Measurements from ENCODE around the gene NUBPL. TPM values are rescaled to one million over a fixed set of nuclear protein-coding genes. Genes with fewer than 3 reads are reported as not detected.
"Not testable (repeated sequence)": the region's sequence is repeated elsewhere in the genome, so short reads cannot be mapped to it uniquely, and the experiment has no call there.

Gene NUBPL
- total RNA-seq, 4 donors from 2014 or later, result 10.3 to 38.2 (median 13.4) TPM

GRCh38 chr14:31785574-31785973, 224.4 kb downstream of the NUBPL start:
- no peak for DNase-seq (ENCODE audit: low spot score in 2 of 2)
- Histone ChIP-seq H3K4me3 (no peak overlapping the region), H3K27ac (no peak overlapping the region), H3K36me3 (peaks cover 0 to 5% (median 0%) of the 10 kb centered on the region in 3 donors), H3K27me3 (no peaks in the 10 kb centered on the region), H3K9me3 (peaks cover 0 to 11% (median 0%) of the 10 kb centered on the region in 4 donors), H3K4me1 (no peaks in the 10 kb centered on the region)
- TF ChIP-seq POLR2A (IDR thresholded peaks at IDR 0.05) (no peak), CTCF (IDR thresholded peaks at IDR 0.05) (no peak), EP300 (IDR thresholded peaks at IDR 0.05) (no peak)
- WGBS, 2 donors, result 88 to 91% methylated on average over 1 of the region's 1 CpG

- DNase-seq (ENCODE audit: low spot score in 2 of 2), result no peak
- Histone ChIP-seq H3K4me1 (no peaks in the 10 kb centered on the region), H3K4me3 (no peak overlapping the region), H3K36me3 (peaks cover 0 to 11% (median 0%) of the 10 kb centered on the region in 3 donors), H3K27me3 (no peaks in the 10 kb centered on the region), H3K9me3 (no peaks in the 10 kb centered on the region), H3K27ac (no peak overlapping the region)
- TF ChIP-seq CTCF (IDR thresholded peaks at IDR 0.05) (no peak), EP300 (IDR thresholded peaks at IDR 0.05) (no peak), POLR2A (IDR thresholded peaks at IDR 0.05) (no peak)
- WGBS, 2 donors, result 82 to 83% methylated on average over 3 of the region's 3 CpGs
Observed at GRCh38 chr14:31787377-31787776, 226.2 kb downstream of the NUBPL start.

- no peak for DNase-seq (ENCODE audit: low spot score in 2 of 2)
- WGBS, 2 donors, result 91 to 96% methylated on average over 1 of the region's 1 CpG
- TF ChIP-seq CTCF (IDR thresholded peaks at IDR 0.05), result no peak
- H3K27me3 ChIP-seq, result no peaks in the 10 kb centered on the region
- peaks cover 0 to 11% (median 0%) of the 10 kb centered on the region in 3 donors for H3K36me3 ChIP-seq
- H3K9me3 ChIP-seq, result no peaks in the 10 kb centered on the region
- no peaks in the 10 kb centered on the region for H3K4me1 ChIP-seq
- H3K27ac ChIP-seq, result no peak overlapping the region
- no peak overlapping the region for H3K4me3 ChIP-seq
Observed at GRCh38 chr14:31788340-31788739, 227.1 kb downstream of the NUBPL start.

- H3K27ac ChIP-seq, result no peak overlapping the region
- H3K36me3 ChIP-seq, result peaks cover 0 to 11% (median 0%) of the 10 kb centered on the region in 3 donors
- DNase-seq (ENCODE audit: low spot score in 2 of 2), result no peak
- H3K4me3 ChIP-seq, result no peak overlapping the region
- H3K9me3 ChIP-seq, result no peaks in the 10 kb centered on the region
- H3K27me3 ChIP-seq, result no peaks in the 10 kb centered on the region
- no peak for TF ChIP-seq CTCF (IDR thresholded peaks at IDR 0.05)
- TF ChIP-seq POLR2A (IDR thresholded peaks at IDR 0.05), result no peak
- no peak for TF ChIP-seq EP300 (IDR thresholded peaks at IDR 0.05)
- no peaks in the 10 kb centered on the region for H3K4me1 ChIP-seq
Observed at GRCh38 chr14:31792726-31793125, 231.5 kb downstream of the NUBPL start.

GRCh38 chr14:31797946-31798345, 236.7 kb downstream of the NUBPL start:
- not testable (repeated sequence) for H3K27me3 ChIP-seq; DNase-seq (ENCODE audit: low spot score in 2 of 2); H3K36me3 ChIP-seq; H3K27ac ChIP-seq; H3K9me3 ChIP-seq; H3K4me1 ChIP-seq; H3K4me3 ChIP-seq
- WGBS, 2 donors, result 89 to 92% methylated on average over 3 of the region's 3 CpGs

GRCh38 chr14:31802838-31803237, 241.6 kb downstream of the NUBPL start:
- no peak overlapping the region for H3K27ac ChIP-seq
- no peak overlapping the region for H3K4me3 ChIP-seq
- H3K27me3 ChIP-seq, result no peaks in the 10 kb centered on the region
- no peaks in the 10 kb centered on the region for H3K9me3 ChIP-seq
- TF ChIP-seq EP300 (IDR thresholded peaks at IDR 0.05) (no peak), CTCF (IDR thresholded peaks at IDR 0.05) (no peak), POLR2A (IDR thresholded peaks at IDR 0.05) (no peak)
- peaks cover 0 to 10% (median 0%) of the 10 kb centered on the region in 3 donors for H3K36me3 ChIP-seq
- H3K4me1 ChIP-seq, result no peaks in the 10 kb centered on the region
- no peak for DNase-seq (ENCODE audit: low spot score in 2 of 2)
